Measurements from ENCODE around the gene KPNA6.
"Not testable (repeated sequence)": the region's sequence is repeated elsewhere in the genome, so short reads cannot be mapped to it uniquely, and the experiment has no call there.

Gene KPNA6

DNA sequence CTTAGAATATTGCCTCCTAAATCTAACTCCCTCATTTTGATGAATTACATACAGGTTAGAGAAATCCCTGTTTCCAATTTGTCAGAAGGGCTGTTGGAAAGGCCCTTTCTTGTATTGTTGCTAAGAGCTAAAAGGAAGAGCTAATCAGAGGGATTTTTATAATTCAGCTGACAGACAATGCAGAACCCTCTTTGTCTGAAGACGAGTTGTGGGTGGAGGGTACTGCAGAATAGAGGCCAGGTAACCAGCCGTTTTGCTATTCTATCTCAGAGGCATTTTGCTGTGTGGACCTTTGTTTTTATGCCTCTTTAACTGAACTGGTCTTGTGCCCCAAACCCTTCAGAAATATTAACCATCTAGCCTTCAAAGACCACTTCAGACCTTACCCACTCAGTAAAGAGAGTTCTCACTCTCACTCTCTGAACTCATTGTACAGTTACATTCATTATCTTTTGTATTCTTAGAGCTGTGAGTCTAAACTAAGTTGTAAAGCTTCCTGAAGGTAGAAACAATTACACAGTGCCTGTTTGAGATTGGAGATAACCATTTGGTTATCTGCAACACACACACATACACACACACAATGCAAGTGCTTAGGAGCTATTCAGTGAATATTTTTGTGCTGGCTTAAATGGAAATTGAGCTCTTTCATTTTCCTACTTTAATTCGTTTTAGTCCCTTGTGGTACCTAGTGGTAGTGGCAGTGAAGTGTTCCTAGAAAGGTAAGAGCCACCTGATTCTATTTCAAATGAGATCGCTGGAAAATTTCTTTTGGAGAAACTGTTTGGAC lies 19.7 kb downstream of the KPNA6 start:
- TF ChIP-seq, protein P1, sequence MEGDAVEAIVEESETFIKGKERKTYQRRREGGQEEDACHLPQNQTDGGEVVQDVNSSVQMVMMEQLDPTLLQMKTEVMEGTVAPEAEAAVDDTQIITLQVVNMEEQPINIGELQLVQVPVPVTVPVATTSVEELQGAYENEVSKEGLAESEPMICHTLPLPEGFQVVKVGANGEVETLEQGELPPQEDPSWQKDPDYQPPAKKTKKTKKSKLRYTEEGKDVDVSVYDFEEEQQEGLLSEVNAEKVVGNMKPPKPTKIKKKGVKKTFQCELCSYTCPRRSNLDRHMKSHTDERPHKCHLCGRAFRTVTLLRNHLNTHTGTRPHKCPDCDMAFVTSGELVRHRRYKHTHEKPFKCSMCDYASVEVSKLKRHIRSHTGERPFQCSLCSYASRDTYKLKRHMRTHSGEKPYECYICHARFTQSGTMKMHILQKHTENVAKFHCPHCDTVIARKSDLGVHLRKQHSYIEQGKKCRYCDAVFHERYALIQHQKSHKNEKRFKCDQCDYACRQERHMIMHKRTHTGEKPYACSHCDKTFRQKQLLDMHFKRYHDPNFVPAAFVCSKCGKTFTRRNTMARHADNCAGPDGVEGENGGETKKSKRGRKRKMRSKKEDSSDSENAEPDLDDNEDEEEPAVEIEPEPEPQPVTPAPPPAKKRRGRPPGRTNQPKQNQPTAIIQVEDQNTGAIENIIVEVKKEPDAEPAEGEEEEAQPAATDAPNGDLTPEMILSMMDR (IDR thresholded peaks at IDR 0.05; ENCODE audit: borderline replicate concordance, insufficient read depth, low read depth, low read length): no peak
- H3K4me3 ChIP-seq (ENCODE audit: low read depth, low read length): no peak overlapping the region

DNA sequence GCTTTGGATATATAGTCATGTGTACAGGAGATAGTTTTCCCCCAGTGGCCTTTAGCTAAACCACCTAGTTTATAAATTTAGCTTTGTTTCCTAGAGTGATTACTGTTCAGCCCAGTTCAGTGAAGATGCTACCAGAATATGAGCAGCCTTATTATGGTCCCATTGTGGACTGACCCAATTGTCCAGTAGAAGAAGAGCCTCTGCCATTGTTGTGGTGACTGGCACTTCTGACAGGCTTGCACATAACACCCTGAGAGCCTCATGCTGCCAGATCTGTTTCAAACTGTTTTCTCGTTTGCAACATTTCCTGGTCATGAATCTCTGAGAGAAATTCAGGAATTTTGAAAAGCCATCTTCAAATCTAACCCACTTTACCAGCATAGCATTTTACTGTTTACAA lies 20.6 kb downstream of the KPNA6 start:
- TF ChIP-seq, protein P1 (IDR thresholded peaks at IDR 0.05; ENCODE audit: borderline replicate concordance, insufficient read depth, low read depth, low read length): no peak
- H3K4me3 ChIP-seq (ENCODE audit: low read depth, low read length): no peak overlapping the region

GRCh38 chr1:32128964-32129363 lies 21.1 kb downstream of the KPNA6 start:
- TF ChIP-seq, protein P1 (IDR thresholded peaks at IDR 0.05; ENCODE audit: borderline replicate concordance, insufficient read depth, low read depth, low read length): no peak
- H3K4me3 ChIP-seq (ENCODE audit: low read depth, low read length): no peak overlapping the region

GRCh38 chr1:32133950-32134280 lies 26.1 kb downstream of the KPNA6 start:
- H3K4me3 ChIP-seq (ENCODE audit: low read depth, low read length): not testable (repeated sequence)

GRCh38 chr1:32137111-32137510 lies 29.3 kb downstream of the KPNA6 start:
- TF ChIP-seq, protein P1 (IDR thresholded peaks at IDR 0.05; ENCODE audit: borderline replicate concordance, insufficient read depth, low read depth, low read length): no peak
- no peak overlapping the region for H3K4me3 ChIP-seq (ENCODE audit: low read depth, low read length)

DNA sequence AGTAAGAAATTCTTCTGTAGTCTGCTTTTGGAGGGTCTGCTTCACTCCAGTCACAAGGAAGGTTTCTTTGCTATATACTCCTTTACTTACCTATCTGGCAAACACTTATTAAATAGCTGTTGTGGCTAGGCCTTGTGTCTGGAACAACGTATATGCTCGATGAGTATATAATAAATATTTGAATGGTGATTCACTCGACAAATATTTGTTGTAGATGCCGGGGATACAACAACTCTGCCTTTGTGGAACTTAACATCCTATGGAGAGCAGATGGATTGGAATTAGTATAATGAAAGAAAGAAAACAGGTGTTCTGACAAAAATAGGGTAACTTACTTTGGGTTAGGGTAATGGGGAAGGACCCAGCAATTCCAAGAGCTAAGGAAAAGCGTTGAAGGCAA lies 31.1 kb downstream of the KPNA6 start:
- H3K4me3 ChIP-seq (ENCODE audit: low read depth, low read length): no peak overlapping the region
- TF ChIP-seq, protein P1 (IDR thresholded peaks at IDR 0.05; ENCODE audit: borderline replicate concordance, insufficient read depth, low read depth, low read length): no peak

DNA sequence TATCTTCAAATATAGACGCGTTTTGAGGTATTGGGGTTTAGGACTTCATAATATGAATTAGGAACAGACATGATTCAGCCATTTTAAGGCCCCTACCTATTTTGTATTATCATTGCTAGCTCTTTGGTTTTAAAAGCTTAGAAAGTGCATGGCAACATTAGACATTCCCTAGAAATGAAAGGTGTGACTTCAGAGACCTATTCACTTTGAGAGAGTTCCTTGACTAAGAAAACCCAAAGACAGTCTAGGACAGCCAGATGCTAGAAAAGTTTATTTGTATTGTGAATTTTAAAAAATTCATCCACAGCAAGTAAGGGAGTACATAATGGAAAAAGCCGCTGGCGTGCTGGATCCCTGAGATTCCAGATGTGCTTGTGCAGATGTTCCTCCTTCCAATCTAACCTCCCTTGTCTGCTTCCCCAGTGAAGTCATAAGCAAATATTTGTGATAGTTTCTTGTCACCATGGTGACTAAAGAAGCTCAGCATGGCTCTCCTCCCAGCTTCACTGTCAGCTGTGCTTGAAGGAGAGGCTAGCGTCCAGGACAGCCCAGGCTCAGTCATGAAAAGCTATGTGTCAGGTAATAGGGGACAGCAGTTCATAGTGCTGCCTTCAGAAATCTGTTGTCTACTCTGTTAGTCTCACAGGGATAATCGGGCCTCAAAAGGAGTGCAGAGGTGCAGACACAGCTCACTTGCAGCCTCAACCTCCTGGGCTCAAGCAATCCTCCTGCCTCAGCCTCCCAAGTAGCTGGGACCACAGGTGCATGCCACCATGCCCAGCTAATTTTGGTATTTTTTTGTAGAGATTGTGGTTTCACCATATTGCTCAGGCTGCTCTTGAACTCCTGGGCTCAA lies 34.8 kb downstream of the KPNA6 start:
- TF ChIP-seq, protein P1 (IDR thresholded peaks at IDR 0.05; ENCODE audit: borderline replicate concordance, insufficient read depth, low read depth, low read length): no peak
- no peak overlapping the region for H3K4me3 ChIP-seq (ENCODE audit: low read depth, low read length)

DNA sequence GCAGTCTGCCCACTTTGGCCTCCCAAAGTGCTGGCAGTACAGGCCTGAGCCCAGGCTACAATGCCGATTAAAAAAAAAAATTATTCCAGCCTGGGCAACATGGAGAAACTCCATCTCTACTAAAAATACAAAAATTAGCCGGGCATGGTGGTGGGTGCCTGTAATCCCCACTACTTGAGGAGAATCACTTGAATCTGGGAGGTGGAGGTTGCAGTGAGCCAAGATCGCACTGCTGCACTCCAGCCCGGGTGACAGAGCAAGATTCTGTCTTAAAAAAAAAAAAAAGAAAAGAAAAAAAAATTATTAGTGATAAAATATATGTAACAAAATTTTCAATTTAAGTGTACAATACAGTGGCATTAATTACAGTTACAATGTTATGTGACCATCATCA lies 35.4 kb downstream of the KPNA6 start:
- H3K4me3 ChIP-seq (ENCODE audit: low read depth, low read length): not testable (repeated sequence)
